CD4-positive, alpha-beta T cell (primary cell): ENCODE data around the gene C2CD5. TPM values are rescaled to one million over a fixed set of nuclear protein-coding genes. Genes with fewer than 3 reads are reported as not detected.

Experiments used
- ATAC-seq: fragments of 200-7000 bp; cut with Tn5 transposase; one replicate; pipeline ENCODE4 v1.10.0; 2022; ENCODE audit warnings: mild to moderate bottlenecking; ENCODE audit not compliant: poor library complexity
- CTCF ChIA-PET: fragments of 350-600 bp; sonication (Branson Sonifier 250); formaldehyde crosslinking; loops from one replicate; lab custom pipeline; 2021; ENCODE audit warnings: antibody characterized with exemption, inconsistent platforms; lab: Charles Lee
- POLR2A ChIA-PET: fragments of 350-600 bp; sonication (Branson Sonifier 250); formaldehyde crosslinking; loops from one replicate; lab custom pipeline; 2021; ENCODE audit warnings: antibody characterized with exemption, inconsistent platforms; lab: Charles Lee
- DNase-seq, 14 experiments: peaks; one replicate each; pipeline ENCODE4 v3.0.0-alpha.2; 2013 to 2020; ENCODE audit warnings: mixed read lengths in 2 of 14
- H3K27ac ChIP-seq, 2 donors: one replicate each; pipeline versions ENCODE4 v1.5.1 to v1.7.0; 2013; ENCODE audit warnings: low read length in 2 of 2, low read depth in 1 of 2, mild to moderate bottlenecking in 1 of 2
- H3K27me3 ChIP-seq, 2 experiments: 1 replicate in 1 of 2; 2 replicates in 1 of 2; pipeline versions ENCODE4 v1.6.1 to v1.7.0; 2013; ENCODE audit warnings: low read length in 2 of 2, control low read depth in 1 of 2, mild to moderate bottlenecking in 1 of 2, moderate library complexity in 1 of 2; ENCODE audit not compliant: insufficient read depth in 2 of 2, control insufficient read depth in 1 of 2
- H3K36me3 ChIP-seq: one replicate; pipeline ENCODE4 v1.6.1; 2013; ENCODE audit warnings: low read length, control low read depth; ENCODE audit not compliant: insufficient read depth
- H3K4me1 ChIP-seq: one replicate; pipeline ENCODE4 v1.6.1; 2013; ENCODE audit warnings: low read length, control low read depth; ENCODE audit not compliant: insufficient read depth
- H3K4me3 ChIP-seq: one replicate; pipeline ENCODE4 v1.5.1; 2013; ENCODE audit warnings: mild to moderate bottlenecking, low read length, moderate library complexity
- H3K9me3 ChIP-seq, 2 experiments: 1 replicate in 1 of 2; 2 replicates in 1 of 2; pipeline versions ENCODE4 v1.6.1 to v1.7.0; 2013; ENCODE audit warnings: low read length in 2 of 2, mild to moderate bottlenecking in 2 of 2, control low read depth in 1 of 2, moderate library complexity in 1 of 2; ENCODE audit not compliant: control insufficient read depth in 1 of 2, insufficient read depth in 1 of 2
- H3K27ac Mint-ChIP-seq: one replicate; pipeline ENCODE4 v1.8.0; 2020; ENCODE audit warnings: mixed read lengths
- H3K27me3 Mint-ChIP-seq: one replicate; pipeline ENCODE4 v1.8.0; 2021; ENCODE audit warnings: mixed read lengths
- H3K36me3 Mint-ChIP-seq: one replicate; pipeline ENCODE4 v1.8.0; 2021; ENCODE audit warnings: low read depth, mixed read lengths
- H3K4me1 Mint-ChIP-seq: one replicate; pipeline ENCODE4 v1.8.0; 2021; ENCODE audit warnings: low read depth, mixed read lengths
- H3K4me3 Mint-ChIP-seq: one replicate; pipeline ENCODE4 v1.8.0; 2020; ENCODE audit warnings: mild to moderate bottlenecking, mixed read lengths
- H3K9me3 Mint-ChIP-seq: one replicate; pipeline ENCODE4 v1.8.0; 2020; ENCODE audit warnings: mixed read lengths
- CTCF ChIP-seq: fragments of 200-600 bp; IDR thresholded peaks from one replicate; pipeline ENCODE4 v1.8.0; 2022; ENCODE audit warnings: antibody characterized with exemption, mild to moderate bottlenecking
- intact Hi-C, 2 experiments: fragments of 100-400 bp; cut with DNase I in 1 of 2; cut with micrococcal nuclease in 1 of 2; formaldehyde crosslinking; loops; one replicate each; pipeline versions ENCODE4 v1.15.1 to v1.9.0; 2023 to 2025; cut with DNase I, micrococcal nuclease
- polyA plus RNA-seq, 2 donors: library from polyadenylated mRNA; unstranded; fragments of 120-200 nt; gene quantifications; one replicate each; pipeline ENCODE4 v1.2.1, GENCODE V29; 2013
- total RNA-seq, 174 experiments: library from RNA in 2 of 174; stranded (reverse) in 2 of 174; gene quantifications; one replicate each; pipeline ENCODE4 v1.2.3 and lab custom pipeline; 2021 to 2026

C2CD5 gene
- 10 to 100 TPM; 21.8 to 23.2 TPM for total RNA-seq
- 36.1 TPM for polyA plus RNA-seq (2013, experiment 1 of 2)
- polyA plus RNA-seq (2013, experiment 2 of 2), result 41.2 TPM
- 29.8 to 145 (median 61.7) reads per million in 172 experiments for total RNA-seq (lab: John Stamatoyannopoulos, UW)

- ATAC-seq (peak; percentile 89), DNase-seq (peak; percentile 90 to 98 (median 94))
- CTCF ChIA-PET, result interaction anchor here (0.8 to 2.0 kb wide), 3 partner anchors 15 to 84 kb away, joined by 6 to 12 read pairs (median 7); no protein-coding TSS in a partner anchor
- intact Hi-C loops, result loop anchor here (1.0 to 10.0 kb wide), 5 partner anchors 78 to 1040 kb away; partner anchors contain the start of genes CMAS (in 1 of the 2), ETNK1 (in 1 of the 2), GOLT1B (in 1 of the 2) and RECQL (in 1 of the 2)
- H3K27me3 Mint-ChIP-seq, result peaks cover 6% of the 10 kb centered on the region
- H3K4me3 ChIP-seq, result peak within 1 kb of the TSS; percentile 82
- H3K27ac ChIP-seq, result peak within 1 kb of the TSS; percentile 81 to 88
- peak within 1 kb of the TSS; percentile 97 for H3K27ac Mint-ChIP-seq
- H3K9me3 Mint-ChIP-seq, result peaks cover 2% of the 10 kb centered on the region
- peak; percentile 37 for TF ChIP-seq CTCF
- H3K36me3 ChIP-seq, result peaks cover 2% of the 10 kb centered on the region
- peaks cover 22% of the 10 kb centered on the region for H3K36me3 Mint-ChIP-seq
- peaks cover 44% of the 10 kb centered on the region for H3K4me1 Mint-ChIP-seq
- POLR2A ChIA-PET, result interaction anchor here (0.6 to 1.9 kb wide), 20 partner anchors 9 to 1107 kb away, joined by 3 to 60 read pairs (median 4); partner anchors contain the start of genes CMAS, ETNK1, GOLT1B and PYROXD1
- H3K27me3 ChIP-seq, result no peaks in the 10 kb centered on the region
- peak within 1 kb of the TSS; percentile 95 for H3K4me3 Mint-ChIP-seq
- peaks cover 31% of the 10 kb centered on the region for H3K4me1 ChIP-seq
- H3K9me3 ChIP-seq, result no peaks in the 10 kb centered on the region
Observed at GRCh38 chr12:22544038-22544979, at the start of gene C2CD5. Gene C2CD5, minus strand, starts transcription at chr12:22544542. Its CDS starts 392 bp downstream, at chr12:22544150.

DNA sequence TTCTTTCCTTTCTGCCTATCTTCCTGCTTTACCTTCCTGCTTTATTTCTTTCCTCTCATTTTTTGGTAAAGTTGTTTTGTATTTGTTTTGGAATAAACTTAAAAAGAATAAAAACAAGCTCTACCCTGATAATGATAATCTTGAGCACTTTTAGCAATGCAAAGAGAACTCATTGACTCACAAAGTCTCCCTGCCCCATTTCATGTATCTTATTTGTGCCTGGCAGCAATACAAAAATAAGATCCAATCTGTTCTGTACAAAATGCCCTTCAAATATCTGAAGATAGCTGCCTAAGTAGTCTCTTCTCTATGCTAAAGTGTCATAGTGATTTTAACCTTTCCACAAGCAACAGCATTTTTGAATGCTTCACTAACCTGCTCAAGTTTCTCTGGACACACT, 49.5 kb upstream of the C2CD5 start:
- ATAC-seq, result no peak
- Mint-ChIP-seq H3K4me1 (peaks cover 5% of the 10 kb centered on the region), H3K9me3 (no peaks in the 10 kb centered on the region), H3K27me3 (no peaks in the 10 kb centered on the region), H3K36me3 (no peaks in the 10 kb centered on the region), H3K27ac (no peak overlapping the region), H3K4me3 (no peak overlapping the region)
- no peak for TF ChIP-seq CTCF
- Histone ChIP-seq H3K4me1 (peaks cover 7% of the 10 kb centered on the region), H3K27me3 (no peaks in the 10 kb centered on the region), H3K4me3 (no peak overlapping the region), H3K36me3 (no peaks in the 10 kb centered on the region), H3K27ac (no peak overlapping the region), H3K9me3 (no peaks in the 10 kb centered on the region)
- intact Hi-C loops, result no loop called here
- no peak for DNase-seq
- ChIA-PET CTCF (interaction anchor here (0.7 to 0.9 kb wide), 2 partner anchors 23 to 583 kb away, joined by 3 to 4 read pairs; no protein-coding TSS in a partner anchor), POLR2A (no interaction called here)

GRCh38 chr12:22588817-22589216, 44.5 kb upstream of the C2CD5 start:
- POLR2A ChIA-PET, result no interaction called here
- Histone ChIP-seq H3K36me3 (no peaks in the 10 kb centered on the region), H3K9me3 (no peaks in the 10 kb centered on the region), H3K4me3 (no peak overlapping the region), H3K27ac (no peak overlapping the region), H3K27me3 (no peaks in the 10 kb centered on the region), H3K4me1 (no peaks in the 10 kb centered on the region)
- CTCF ChIA-PET, result no interaction called here
- DNase-seq (no peak), ATAC-seq (no peak)
- no peak overlapping the region for H3K4me3 Mint-ChIP-seq
- H3K27me3 Mint-ChIP-seq, result no peaks in the 10 kb centered on the region
- no peaks in the 10 kb centered on the region for H3K36me3 Mint-ChIP-seq
- no peak for TF ChIP-seq CTCF
- no peaks in the 10 kb centered on the region for H3K9me3 Mint-ChIP-seq
- intact Hi-C loops, result no loop called here
- no peak overlapping the region for H3K27ac Mint-ChIP-seq
- no peaks in the 10 kb centered on the region for H3K4me1 Mint-ChIP-seq
